ACC112 (cell line): ENCODE measurements around the gene KCNJ10.

Source experiments
- H2AFZ ChIP-seq: fragments of 200-600 bp; sonication (generic); one replicate; pipeline ENCODE4 v1.6.0; 2017; ENCODE audit warnings: antibody characterized with exemption, low read length; ENCODE audit not compliant: unreplicated experiment
- H3K27ac ChIP-seq: fragments of 200-600 bp; sonication (generic); 2 replicates; pipeline ENCODE4 v1.5.1; 2014; ENCODE audit warnings: low read depth, mild to moderate bottlenecking, antibody characterized with exemption, low read length, moderate library complexity
- H3K27me3 ChIP-seq: fragments of 200-600 bp; sonication (generic); 2 replicates; pipeline ENCODE4 v1.6.1; 2014; ENCODE audit warnings: mild to moderate bottlenecking, antibody characterized with exemption, low read length, moderate library complexity, mixed read lengths; ENCODE audit not compliant: insufficient read depth
- H3K36me3 ChIP-seq: fragments of 200-600 bp; sonication (generic); 2 replicates; pipeline ENCODE4 v1.6.1; 2016; ENCODE audit warnings: mild to moderate bottlenecking, antibody characterized with exemption, low read length, moderate library complexity, mixed read lengths; ENCODE audit not compliant: insufficient read depth
- H3K4me1 ChIP-seq: fragments of 200-600 bp; sonication (generic); one replicate; pipeline ENCODE4 v1.6.1; 2016; ENCODE audit warnings: low read length, mixed read lengths; ENCODE audit not compliant: insufficient read depth, unreplicated experiment, control insufficient read depth
- H3K4me3 ChIP-seq: fragments of 200-600 bp; sonication (generic); 2 replicates; pipeline ENCODE4 v1.5.1; 2014; ENCODE audit warnings: mild to moderate bottlenecking, low read depth, low read length
- H3K79me2 ChIP-seq: fragments of 200-600 bp; sonication (generic); one replicate; pipeline ENCODE4 v1.6.0; 2016; ENCODE audit warnings: low read length; ENCODE audit not compliant: control insufficient read depth, unreplicated experiment, insufficient read depth

KCNJ10 gene

GRCh38 chr1:160070243-160071163, 543 bp upstream of the KCNJ10 start:
- Histone ChIP-seq H3K27me3 (peaks cover 76% of the 10 kb centered on the region), H3K4me1 (no peaks in the 10 kb centered on the region), H2AFZ (peak overlapping the region; percentile 86), H3K36me3 (no peaks in the 10 kb centered on the region), H3K27ac (no peak overlapping the region), H3K4me3 (peak overlapping the region; percentile 82), H3K79me2 (no peaks in the 10 kb centered on the region)

GRCh38 chr1:160068225-160068624, 1.7 kb downstream of the KCNJ10 start:
- H3K4me1 ChIP-seq, result no peaks in the 10 kb centered on the region
- H3K36me3 ChIP-seq, result no peaks in the 10 kb centered on the region
- H3K27ac ChIP-seq, result no peak overlapping the region
- no peak overlapping the region for H2AFZ ChIP-seq
- H3K79me2 ChIP-seq, result no peaks in the 10 kb centered on the region
- H3K4me3 ChIP-seq, result no peak overlapping the region
- peaks cover 69% of the 10 kb centered on the region for H3K27me3 ChIP-seq

- Histone ChIP-seq H3K27ac (no peak overlapping the region), H3K4me1 (no peaks in the 10 kb centered on the region), H2AFZ (no peak overlapping the region), H3K36me3 (no peaks in the 10 kb centered on the region), H3K27me3 (peaks cover 75% of the 10 kb centered on the region), H3K79me2 (no peaks in the 10 kb centered on the region), H3K4me3 (no peak overlapping the region)
These were observed 2.9 kb downstream of the KCNJ10 start for GRCh38 chr1:160066829-160067745.

GRCh38 chr1:160064746-160065145, 5.2 kb downstream of the KCNJ10 start:
- Histone ChIP-seq H3K79me2 (no peaks in the 10 kb centered on the region), H3K4me1 (no peaks in the 10 kb centered on the region), H3K27me3 (peaks cover 70% of the 10 kb centered on the region), H3K36me3 (no peaks in the 10 kb centered on the region), H2AFZ (no peak overlapping the region), H3K4me3 (no peak overlapping the region), H3K27ac (no peak overlapping the region)

- Histone ChIP-seq H3K27ac (no peak overlapping the region), H3K27me3 (peaks cover 70% of the 10 kb centered on the region), H3K79me2 (no peaks in the 10 kb centered on the region), H2AFZ (no peak overlapping the region), H3K36me3 (no peaks in the 10 kb centered on the region), H3K4me1 (no peaks in the 10 kb centered on the region), H3K4me3 (no peak overlapping the region)
These were observed 5.8 kb downstream of the KCNJ10 start for GRCh38 chr1:160064164-160064563.

GRCh38 chr1:160063176-160063575, 6.8 kb downstream of the KCNJ10 start:
- no peak overlapping the region for H2AFZ ChIP-seq
- peaks cover 69% of the 10 kb centered on the region for H3K27me3 ChIP-seq
- H3K4me3 ChIP-seq, result no peak overlapping the region
- no peaks in the 10 kb centered on the region for H3K79me2 ChIP-seq
- no peaks in the 10 kb centered on the region for H3K36me3 ChIP-seq
- H3K27ac ChIP-seq, result no peak overlapping the region
- H3K4me1 ChIP-seq, result no peaks in the 10 kb centered on the region

GRCh38 chr1:160062230-160062532, 7.8 kb downstream of the KCNJ10 start:
- Histone ChIP-seq H3K79me2 (no peaks in the 10 kb centered on the region), H3K36me3 (no peaks in the 10 kb centered on the region), H3K4me1 (no peaks in the 10 kb centered on the region), H2AFZ (no peak overlapping the region), H3K27me3 (peaks cover 73% of the 10 kb centered on the region), H3K27ac (no peak overlapping the region), H3K4me3 (no peak overlapping the region)

GRCh38 chr1:160061369-160062229, 8.4 kb downstream of the KCNJ10 start:
- Histone ChIP-seq H3K27me3 (peaks cover 73% of the 10 kb centered on the region), H2AFZ (no peak overlapping the region), H3K36me3 (no peaks in the 10 kb centered on the region), H3K4me1 (no peaks in the 10 kb centered on the region), H3K79me2 (no peaks in the 10 kb centered on the region), H3K4me3 (no peak overlapping the region), H3K27ac (no peak overlapping the region)

GRCh38 chr1:160058087-160058486, 11.9 kb downstream of the KCNJ10 start:
- no peaks in the 10 kb centered on the region for H3K36me3 ChIP-seq
- no peaks in the 10 kb centered on the region for H3K4me1 ChIP-seq
- no peak overlapping the region for H3K4me3 ChIP-seq
- H3K27me3 ChIP-seq, result peaks cover 90% of the 10 kb centered on the region
- H3K27ac ChIP-seq, result no peak overlapping the region
- no peaks in the 10 kb centered on the region for H3K79me2 ChIP-seq
- no peak overlapping the region for H2AFZ ChIP-seq

- no peaks in the 10 kb centered on the region for H3K4me1 ChIP-seq
- peaks cover 96% of the 10 kb centered on the region for H3K27me3 ChIP-seq
- no peaks in the 10 kb centered on the region for H3K36me3 ChIP-seq
- H3K79me2 ChIP-seq, result no peaks in the 10 kb centered on the region
- no peak overlapping the region for H3K27ac ChIP-seq
- H2AFZ ChIP-seq, result no peak overlapping the region
- no peak overlapping the region for H3K4me3 ChIP-seq
These were observed 13.3 kb downstream of the KCNJ10 start for GRCh38 chr1:160056648-160057169.
